Measurements from ENCODE around the gene SHROOM3. TPM values are rescaled to one million over a fixed set of nuclear protein-coding genes. Genes with fewer than 3 reads are reported as not detected.

Gene SHROOM3
- total and polyA plus RNA-seq, 2 donors (not counting 3 experiments of a cell fraction or from before 2014, with no cell fraction given) = 2.7 to 6.7 TPM

DNA sequence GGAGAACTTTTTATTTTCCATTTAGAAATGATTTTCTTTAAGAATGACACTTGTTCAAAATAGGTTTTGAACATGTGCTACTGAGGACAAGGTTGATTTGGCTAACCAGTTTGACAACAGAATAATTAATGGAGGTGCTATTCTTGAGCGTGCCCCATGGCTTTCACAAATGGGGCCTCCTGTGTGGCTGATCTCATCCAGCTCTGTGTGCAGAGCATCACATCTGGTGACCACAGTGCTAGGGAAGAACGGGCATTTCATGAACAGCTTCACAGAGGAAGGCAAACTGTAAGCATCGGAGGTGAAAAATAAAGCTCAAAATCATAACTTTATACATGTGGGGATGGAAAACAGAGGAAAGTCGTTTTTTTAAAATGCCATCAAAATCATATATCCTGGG, 314.3 kb downstream of the SHROOM3 start:
- intact Hi-C loops (cut with micrococcal nuclease) = loop anchor here (2.0 kb wide), 1 partner anchor 319 kb away; no protein-coding TSS in a partner anchor

More for the DNA sequence above, 314.3 kb downstream of the SHROOM3 start:
- no peaks in the 10 kb centered on the region for H3K9me3 ChIP-seq (replicated peaks; ENCODE audit: control insufficient read depth, insufficient read depth, low read length)
- no peak overlapping the region for H3K9ac ChIP-seq (replicated peaks; ENCODE audit: extremely low read depth, insufficient read depth, low read length)
- BruUV-seq (replicated peaks) = no TSS peak
- TF ChIP-seq EZH2 (IDR thresholded peaks at IDR 0.05; ENCODE audit: borderline replicate concordance, low read depth, low read length, severe bottlenecking) (no peak), MYC (IDR thresholded peaks at IDR 0.05; ENCODE audit: low read depth, low read length) (no peak), FOS (IDR thresholded peaks at IDR 0.05; ENCODE audit: borderline replicate concordance, insufficient read depth, low read length) (no peak), POLR2A (IDR thresholded peaks at IDR 0.05; ENCODE audit: low read depth, low read length) (no peak), GATA2 (IDR thresholded peaks at IDR 0.05; ENCODE audit: insufficient read depth, insufficient read length, low read depth, low read length) (no peak), JUN (IDR thresholded peaks at IDR 0.05; ENCODE audit: borderline replicate concordance, insufficient read depth, insufficient read length, low read depth) (no peak), POLR2AphosphoS5 (IDR thresholded peaks at IDR 0.05; ENCODE audit: insufficient read depth, low read depth, low read length) (no peak)
- TF ChIP-seq, protein P1, sequence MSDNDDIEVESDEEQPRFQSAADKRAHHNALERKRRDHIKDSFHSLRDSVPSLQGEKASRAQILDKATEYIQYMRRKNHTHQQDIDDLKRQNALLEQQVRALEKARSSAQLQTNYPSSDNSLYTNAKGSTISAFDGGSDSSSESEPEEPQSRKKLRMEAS (IDR thresholded peaks at IDR 0.05; ENCODE audit: insufficient read depth, insufficient read length) = no peak
- TF ChIP-seq, protein P2, sequence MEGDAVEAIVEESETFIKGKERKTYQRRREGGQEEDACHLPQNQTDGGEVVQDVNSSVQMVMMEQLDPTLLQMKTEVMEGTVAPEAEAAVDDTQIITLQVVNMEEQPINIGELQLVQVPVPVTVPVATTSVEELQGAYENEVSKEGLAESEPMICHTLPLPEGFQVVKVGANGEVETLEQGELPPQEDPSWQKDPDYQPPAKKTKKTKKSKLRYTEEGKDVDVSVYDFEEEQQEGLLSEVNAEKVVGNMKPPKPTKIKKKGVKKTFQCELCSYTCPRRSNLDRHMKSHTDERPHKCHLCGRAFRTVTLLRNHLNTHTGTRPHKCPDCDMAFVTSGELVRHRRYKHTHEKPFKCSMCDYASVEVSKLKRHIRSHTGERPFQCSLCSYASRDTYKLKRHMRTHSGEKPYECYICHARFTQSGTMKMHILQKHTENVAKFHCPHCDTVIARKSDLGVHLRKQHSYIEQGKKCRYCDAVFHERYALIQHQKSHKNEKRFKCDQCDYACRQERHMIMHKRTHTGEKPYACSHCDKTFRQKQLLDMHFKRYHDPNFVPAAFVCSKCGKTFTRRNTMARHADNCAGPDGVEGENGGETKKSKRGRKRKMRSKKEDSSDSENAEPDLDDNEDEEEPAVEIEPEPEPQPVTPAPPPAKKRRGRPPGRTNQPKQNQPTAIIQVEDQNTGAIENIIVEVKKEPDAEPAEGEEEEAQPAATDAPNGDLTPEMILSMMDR (IDR thresholded peaks at IDR 0.05; ENCODE audit: extremely low read depth in 1 of 2, insufficient read depth in 1 of 2, low read depth in 1 of 2, low read length in 2 of 2) = no peak
- no peaks in the 10 kb centered on the region for H4K20me1 ChIP-seq (replicated peaks; ENCODE audit: control insufficient read depth, extremely low read depth, insufficient read depth, low read length)
- no peaks in the 10 kb centered on the region for H3K36me3 ChIP-seq (ENCODE audit: control insufficient read depth in 2 of 2, extremely low read depth in 1 of 2, insufficient read depth in 2 of 2, low read length in 2 of 2)
- H3K27me3 ChIP-seq (ENCODE audit: control insufficient read depth in 2 of 2, insufficient read depth in 2 of 2, low read length in 2 of 2) = no peaks in the 10 kb centered on the region
- dilution Hi-C loops (cut with MboI; ENCODE audit: extremely low pct_ligation_motif_present, low sequenced_read_pairs) = no loop called here
- CTCF ChIA-PET = interaction anchor here (1.0 to 1.9 kb wide), 7 partner anchors 9 to 454 kb away, joined by 3 to 8 read pairs (median 5); no protein-coding TSS in a partner anchor
- peaks cover 24% of the 10 kb centered on the region for H3K4me1 ChIP-seq (ENCODE audit: control insufficient read depth, extremely low read depth, insufficient read depth, low read length)
- no peak overlapping the region for H3K27ac ChIP-seq (ENCODE audit: insufficient read depth, low read depth, low read length)
- POLR2A ChIA-PET = no interaction called here
- no peak for FAIRE-seq
- H3K4me3 ChIP-seq (replicated peaks in 1 of 3; ENCODE audit: insufficient read depth in 1 of 3, low read depth in 1 of 3, low read length in 3 of 3) = no peak overlapping the region
- DNase-seq (ENCODE audit: low read depth, low spot score) = no peak
- H2AFZ ChIP-seq (ENCODE audit: low read depth, low read length) = no peak overlapping the region
- no peaks in the 10 kb centered on the region for H3K9me1 ChIP-seq (replicated peaks; ENCODE audit: control insufficient read depth, extremely low read depth, insufficient read depth, low read length)
- H3K79me2 ChIP-seq (ENCODE audit: control insufficient read depth, insufficient read depth, low read length) = no peaks in the 10 kb centered on the region
- no peak overlapping the region for H3K4me2 ChIP-seq (ENCODE audit: insufficient read depth, low read length)

Data from endothelial cell of umbilical vein (primary cell).